HUDEP-2 (cell line): ENCODE results near the gene USP36.

Source experiments
- DNase-seq, 76 experiments: peaks; one replicate each; lab custom pipeline; 2025; ENCODE audit not compliant: unreplicated experiment in 76 of 76; lab: John Stamatoyannopoulos, UW

Gene USP36

DNA sequence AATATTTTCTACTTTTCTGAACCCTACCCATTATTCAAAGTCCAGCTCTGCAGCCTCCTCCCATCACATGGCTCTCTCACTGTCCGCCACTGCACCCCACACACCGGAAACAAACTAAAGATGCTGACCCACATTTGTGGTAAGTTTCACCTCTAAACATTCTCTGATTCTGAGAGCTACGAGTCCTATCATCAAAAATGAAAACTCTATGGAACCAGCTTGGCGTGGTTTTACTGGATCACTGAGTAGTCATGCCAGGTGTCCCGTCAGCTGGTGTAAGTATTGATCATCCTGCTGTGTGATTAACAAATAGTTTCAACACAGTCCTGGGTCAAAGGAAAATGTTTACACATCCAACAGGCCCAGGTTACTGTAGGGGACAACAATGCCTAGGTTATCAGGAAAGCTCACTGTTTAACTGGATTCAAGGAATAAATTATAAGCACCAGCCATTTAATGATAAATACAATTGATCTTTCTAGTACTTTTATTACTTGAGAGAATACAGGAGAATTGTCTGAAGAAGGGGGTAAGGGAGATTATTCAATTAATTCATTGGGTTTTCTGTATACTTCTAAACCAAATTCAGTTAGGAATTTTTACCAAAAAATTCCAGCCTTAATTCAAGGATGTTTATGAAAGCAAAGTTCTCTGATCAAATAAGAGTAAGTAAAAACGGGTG, 92.4 kb downstream of the USP36 start:
- DNase-seq, result no peak

DNA sequence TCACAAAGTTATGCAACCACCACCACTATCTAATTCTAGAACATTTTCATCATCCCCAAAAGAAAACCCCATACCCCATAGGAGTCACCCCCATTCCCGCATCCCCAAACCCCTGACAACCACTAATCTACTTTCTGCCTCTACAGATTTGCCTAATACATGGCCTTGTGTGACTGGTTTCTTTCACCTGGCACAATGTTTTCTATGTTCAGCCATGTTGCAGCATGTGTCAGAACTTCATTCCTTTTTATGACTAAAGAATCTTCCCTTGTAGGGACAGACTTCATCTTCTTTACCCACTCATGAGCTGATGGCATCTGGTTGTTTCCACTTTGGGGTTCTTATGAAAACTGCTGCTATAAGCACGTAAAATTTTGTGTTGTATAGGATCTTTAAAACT, 93.1 kb downstream of the USP36 start:
- no peak for DNase-seq

DNA sequence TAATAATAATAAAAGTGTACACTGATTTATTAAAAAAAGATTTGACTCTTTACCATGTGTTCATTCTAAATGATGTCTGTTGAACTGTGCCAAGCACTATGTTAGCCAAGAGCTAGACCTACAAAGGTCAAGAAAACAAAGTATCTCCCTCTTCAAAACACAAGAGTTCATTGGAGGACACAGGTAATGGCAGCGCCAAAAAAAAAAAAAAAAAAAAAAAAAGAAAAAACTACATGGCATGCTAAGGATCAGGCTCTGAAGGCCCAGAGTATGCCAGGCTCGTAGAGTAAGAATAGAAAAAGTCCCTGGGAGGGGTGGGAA, 93.7 kb downstream of the USP36 start:
- no peak for DNase-seq

DNA sequence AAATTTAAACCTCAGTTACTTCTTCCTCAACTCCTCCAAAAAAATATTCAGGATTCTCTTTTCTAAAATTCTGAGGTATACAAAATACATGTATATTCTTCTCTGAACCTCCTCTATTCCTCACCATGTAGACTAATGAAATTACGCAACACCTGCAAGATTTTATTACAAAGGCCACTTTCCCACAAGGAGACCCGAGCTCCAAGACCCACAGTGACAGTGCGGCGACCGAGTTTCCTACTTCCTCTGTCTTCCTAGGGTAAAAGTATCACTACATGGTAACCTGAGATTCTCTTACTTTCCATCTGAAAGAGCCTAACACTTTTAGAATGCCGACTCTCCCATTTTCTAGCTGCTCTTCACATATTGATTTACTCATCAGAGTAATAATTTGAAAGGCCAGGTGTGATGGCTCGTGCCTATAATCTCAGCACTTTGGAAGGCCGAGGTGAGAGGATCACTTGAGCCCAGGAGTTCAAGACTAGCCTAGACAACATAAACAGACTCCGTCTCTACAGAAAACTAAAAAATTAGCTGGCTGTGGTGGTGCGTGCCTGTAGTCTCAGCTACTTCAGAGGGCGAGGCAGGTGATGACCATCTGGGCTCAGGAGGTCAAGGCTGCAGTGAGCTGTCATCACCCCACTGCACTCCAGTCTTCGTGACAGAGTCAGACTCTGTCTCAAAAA, 94.2 kb downstream of the USP36 start:
- DNase-seq, result no peak
